HepG2 (cell line): ENCODE measurements around the gene FAM229B. TPM values are rescaled to one million over a fixed set of nuclear protein-coding genes. Genes with fewer than 3 reads are reported as not detected.

ENCODE experiments used
- ATAC-seq: fragments of 200-7000 bp; cut with Tn5 transposase; 3 replicates; pipeline ENCODE4 v1.9.1; 2020; ENCODE audit warnings: mild to moderate bottlenecking, moderate library complexity
- BruUV-seq: library from RNA; stranded (reverse); fragments of 400-500 nt; replicated peaks from 2 replicates; lab custom pipeline; 2021; lab: Mats Ljungman, UMichigan
- CTCF ChIA-PET: fragments of 300-600 bp; formaldehyde crosslinking; extraction: SDS; loops from one replicate; lab custom pipeline; 2021; ENCODE audit warnings: low total read pairs, inconsistent platforms, low intra/inter-chr PET ratio; lab: Yijun Ruan, JAX
- POLR2A ChIA-PET: fragments of 350-600 bp; sonication (Branson Sonifier 250); formaldehyde crosslinking; loops from one replicate; lab custom pipeline; 2020; ENCODE audit warnings: antibody characterized with exemption, inconsistent platforms; lab: Yijun Ruan, JAX
- DNase-seq: peaks from one replicate; pipeline ENCODE4 v3.0.0-alpha.2; 2015; ENCODE audit warnings: low spot score
- FAIRE-seq: peaks from 3 replicates; lab custom pipeline; 2011; peaks lifted over from hg19 to GRCh38; lab: Jason Lieb, UNC
- H2AFZ ChIP-seq: one replicate; pipeline ENCODE4 v1.6.1; 2011; ENCODE audit warnings: low read length, inconsistent platforms
- H3K27ac ChIP-seq: fragments of 300-600 bp; 3 replicates; pipeline ENCODE4 v1.8.0; 2011; ENCODE audit warnings: mixed run types, mild to moderate bottlenecking, mixed read lengths, low read length, inconsistent platforms; ENCODE audit not compliant: insufficient read depth; ENCODE audit errors: extremely low read length
- H3K27me3 ChIP-seq, 2 experiments: fragments of 200-600 bp in 1 of 2; 2 replicates in 1 of 2; 3 replicates in 1 of 2; pipeline versions ENCODE4 v1.6.0 to v1.8.0; 2011; ENCODE audit warnings: low read length in 2 of 2, mild to moderate bottlenecking in 2 of 2, moderate library complexity in 2 of 2, inconsistent platforms in 1 of 2; ENCODE audit not compliant: insufficient read depth in 2 of 2, control insufficient read depth in 1 of 2
- H3K36me3 ChIP-seq, 2 experiments: fragments of 200-600 bp in 1 of 2; replicated peaks in 1 of 2; 2 replicates in 1 of 2; 3 replicates in 1 of 2; pipeline versions ENCODE4 v1.5.1 to v1.8.0; 2011; ENCODE audit warnings: low read length in 2 of 2, inconsistent platforms in 1 of 2; ENCODE audit not compliant: insufficient read depth in 2 of 2, control insufficient read depth in 1 of 2
- H3K4me1 ChIP-seq: 2 replicates; pipeline ENCODE4 v1.5.1; 2012; ENCODE audit warnings: low read length, inconsistent platforms; ENCODE audit not compliant: insufficient read depth
- H3K4me2 ChIP-seq: 2 replicates; pipeline ENCODE4 v1.6.0; 2011; ENCODE audit warnings: low read depth, low read length, inconsistent platforms
- H3K4me3 ChIP-seq, 3 experiments: fragments of 200-600 bp in 1 of 3; sonication (generic), shearing (Covaris generic) in 1 of 3; replicated peaks in 1 of 3; 2 replicates each; pipeline ENCODE4 v1.5.1; 2011 to 2016; ENCODE audit warnings: low read length in 3 of 3, inconsistent platforms in 2 of 3, low read depth in 2 of 3, mild to moderate bottlenecking in 2 of 3, control low read depth in 1 of 3, mixed read lengths in 1 of 3; ENCODE audit not compliant: insufficient read depth in 1 of 3
- H3K79me2 ChIP-seq: one replicate; pipeline ENCODE4 v1.6.1; 2011; ENCODE audit warnings: low read length, inconsistent platforms; ENCODE audit not compliant: insufficient read depth
- H3K9ac ChIP-seq: 2 replicates; pipeline ENCODE4 v1.6.0; 2011; ENCODE audit warnings: mild to moderate bottlenecking, low read depth, low read length, inconsistent platforms; ENCODE audit not compliant: insufficient read depth
- H3K9me3 ChIP-seq: 2 replicates; pipeline ENCODE4 v1.5.1; 2012; ENCODE audit warnings: mild to moderate bottlenecking, low read length
- H4K20me1 ChIP-seq: 2 replicates; pipeline ENCODE4 v1.6.0; 2011; ENCODE audit warnings: inconsistent platforms, mild to moderate bottlenecking, low read length, moderate library complexity; ENCODE audit not compliant: insufficient read depth
- ATF4 ChIP-seq, 2 experiments: fragments of 450-650 bp in 1 of 2; sonication (generic) in 1 of 2; formaldehyde crosslinking; IDR thresholded peaks; 2 replicates each; pipeline versions ENCODE4 v1.5.0 to v1.8.0; 2020 to 2022; ENCODE audit warnings: mild to moderate bottlenecking in 1 of 2, missing genetic modification reagents in 1 of 2
- BRCA1 ChIP-seq: sonication (generic); formaldehyde crosslinking; IDR thresholded peaks from 2 replicates; pipeline ENCODE4 v1.4.0; 2020; ENCODE audit warnings: missing genetic modification reagents
- CBX2 ChIP-seq, 2 experiments: fragments of 200-600 bp in 1 of 2; sonication (generic); formaldehyde crosslinking in 1 of 2; IDR thresholded peaks; 2 replicates each; pipeline versions ENCODE4 v1.7.0 to v1.8.1; 2018 to 2022; ENCODE audit warnings: low read depth in 2 of 2, low read length in 1 of 2, mild to moderate bottlenecking in 1 of 2, missing genetic modification reagents in 1 of 2
- CC2D1A ChIP-seq: sonication (generic); formaldehyde crosslinking; IDR thresholded peaks from 2 replicates; pipeline ENCODE4 v1.8.1; 2023; ENCODE audit warnings: mild to moderate bottlenecking, missing genetic modification reagents
- CEBPB ChIP-seq: IDR thresholded peaks from 2 replicates; pipeline ENCODE4 v1.6.1; 2011; ENCODE audit warnings: low read depth, low read length, improper control_type of control experiment, borderline replicate concordance
- CEBPG ChIP-seq: IDR thresholded peaks from 2 replicates; pipeline ENCODE4 v1.6.1; 2016
- CHCHD3 ChIP-seq: sonication (generic); formaldehyde crosslinking; IDR thresholded peaks from 2 replicates; pipeline ENCODE4 v1.8.0; 2022; ENCODE audit warnings: mild to moderate bottlenecking, missing genetic modification reagents, moderate library complexity
- CREB3 ChIP-seq: sonication (generic); formaldehyde crosslinking; IDR thresholded peaks from 2 replicates; pipeline ENCODE4 v1.5.0; 2020; ENCODE audit warnings: missing genetic modification reagents
- ELF4 ChIP-seq: sonication (generic); formaldehyde crosslinking; IDR thresholded peaks from 2 replicates; pipeline ENCODE4 v1.5.0; 2020; ENCODE audit warnings: missing genetic modification reagents, mild to moderate bottlenecking, moderate library complexity, borderline replicate concordance
- GATAD2A ChIP-seq: IDR thresholded peaks from 2 replicates; pipeline ENCODE4 v1.6.1; 2016
- ISX ChIP-seq: sonication (generic); formaldehyde crosslinking; conservative IDR thresholded peaks from 2 replicates; pipeline ENCODE4 v1.5.0; 2020; ENCODE audit warnings: missing genetic modification reagents
- RFX3 ChIP-seq: IDR thresholded peaks from 2 replicates; pipeline ENCODE4 v1.6.1; 2016; ENCODE audit warnings: missing biosample characterization, missing genetic modification reagents
- SIN3A ChIP-seq: IDR thresholded peaks from 2 replicates; pipeline ENCODE4 v1.6.1; 2011; ENCODE audit warnings: low read depth, mild to moderate bottlenecking, control low read depth, low read length, borderline replicate concordance
- SNRNP70 ChIP-seq: fragments of 200-400 bp; formaldehyde crosslinking; IDR thresholded peaks from 2 replicates; pipeline ENCODE4 v1.6.1; 2017; ENCODE audit warnings: mild to moderate bottlenecking, low read depth, low read length, moderate library complexity
- SRSF1 ChIP-seq: fragments of 200-400 bp; formaldehyde crosslinking; optimal IDR thresholded peaks from 2 replicates; pipeline ENCODE3; 2017; ENCODE audit warnings: mild to moderate bottlenecking, low read depth, low read length, moderate library complexity
- STAG1 ChIP-seq: sonication (generic); formaldehyde crosslinking; IDR thresholded peaks from 2 replicates; pipeline ENCODE4 v1.4.0; 2020; ENCODE audit warnings: missing genetic modification reagents
- SUZ12 ChIP-seq: fragments of 150-350 bp; IDR thresholded peaks from 2 replicates; pipeline ENCODE4 v1.6.1; 2014; ENCODE audit warnings: low read depth, low read length
- ZNF790 ChIP-seq: sonication (generic); formaldehyde crosslinking; IDR thresholded peaks from 2 replicates; pipeline ENCODE4 v1.8.0; 2022; ENCODE audit warnings: missing genetic modification reagents, mild to moderate bottlenecking, borderline replicate concordance
- WGBS: methylation state at CpG from one replicate; pipeline ENCODE4 v1.1.6; 2017; ENCODE audit warnings: low lambda C conversion rate; 5-methylcytosine and 5-hydroxymethylcytosine counted together
- in situ Hi-C: cut with HindIII; loops from 2 replicates; pipeline ENCODE4 v1.10.0; 2017; ENCODE audit warnings: low pct_unique_long_range_greater_than_20kb; ENCODE audit not compliant: extremely low pct_ligation_motif_present
- intact Hi-C: fragments of 100-400 bp; cut with micrococcal nuclease; formaldehyde crosslinking; loops from one replicate; pipeline ENCODE4 v1.10.0; 2022; ENCODE audit not compliant: unreplicated experiment
- polyA plus RNA-seq, 8 experiments: library from polyadenylated mRNA; depleted of rRNA in 3 of 8; stranded (reverse) in 7 of 8; unstranded in 1 of 8; fragments of >200 nt; fragmentation: Illumina TruSeq in 4 of 8; extraction: Trizol in 4 of 8; gene quantifications; 2 replicates each; pipeline versions ENCODE4 v1.2.1 to v1.2.3, GENCODE V29; 2011 to 2016; ENCODE audit warnings: low read depth in 4 of 8, missing spikeins in 1 of 8, mixed read lengths in 1 of 8; ENCODE audit not compliant: insufficient read depth in 1 of 8
- total RNA-seq, 5 experiments: library from RNA; depleted of rRNA; stranded (reverse); fragments of >200 nt; fragmentation: Illumina TruSeq; extraction: Trizol; gene quantifications; 2 replicates each; pipeline ENCODE4 v1.2.3, GENCODE V29; 2016; ENCODE audit warnings: low read depth in 1 of 5
- TF ChIP-seq, protein P1 (sequence below): sonication (generic); formaldehyde crosslinking; IDR thresholded peaks from 2 replicates; pipeline ENCODE4 v1.5.0; 2020; ENCODE audit warnings: mild to moderate bottlenecking, missing genetic modification reagents, moderate library complexity

FAM229B gene
- total and polyA plus RNA-seq, 2 of the 13 experiments (the other 11 are each of a cell fraction or from before 2014, with no cell fraction given) = 11.3 to 19.5 TPM

DNA sequence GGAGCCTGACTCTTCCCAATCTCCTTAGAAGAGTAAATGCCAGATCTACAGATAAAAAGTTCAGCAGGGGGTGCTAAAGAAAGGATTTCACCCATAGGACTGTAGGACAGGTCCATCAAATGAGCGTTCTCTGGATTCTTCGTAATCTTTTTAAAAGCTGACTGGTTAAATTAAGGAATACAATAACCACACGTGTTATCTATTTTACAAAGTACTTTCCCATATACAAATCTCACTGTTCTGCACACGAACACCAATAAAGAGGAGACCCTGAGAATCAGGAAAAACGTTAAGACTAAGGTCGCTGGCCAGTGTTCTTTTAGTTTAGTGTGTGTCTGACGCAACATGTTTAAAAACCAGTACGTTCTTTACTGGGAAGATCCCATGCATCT lies 651 bp upstream of the FAM229B start:
- POLR2A ChIA-PET = interaction anchor here (1.1 to 1.4 kb wide), 2 partner anchors 11 to 58 kb away, joined by 3 to 8 read pairs; no protein-coding TSS in a partner anchor
- Histone ChIP-seq H3K36me3 (no peaks in the 10 kb centered on the region; a peak in 1 of 5 replicates), H3K27ac (peak overlapping the region; percentile 63)
- TF ChIP-seq GATAD2A (CRISPR knock-in tag) (0 out of 2 replicates have a peak, but pooled peaks have one; percentile 6), RFX3 (CRISPR knock-in tag) (0 out of 2 replicates have a peak, but pooled peaks have one; percentile 7), CC2D1A (CRISPR knock-in tag) (peak; percentile 71; the same call in 1 of the 2 replicates), ISX (CRISPR knock-in tag) (0 out of 2 replicates have a peak, but pooled peaks have one; percentile 55), CHCHD3 (CRISPR knock-in tag) (0 out of 2 replicates have a peak, but pooled peaks have one; percentile 32), ATF4 (CRISPR knock-in tag; IDR thresholded peaks at IDR 0.05) (peak in 1 of 2 experiments; percentile 92; a peak in 1 of 4 replicates), CEBPB (peak; percentile 28; the same call in 1 of the 2 replicates), SRSF1 (no peak), SNRNP70 (no peak), SIN3A (0 out of 2 replicates have a peak, but pooled peaks have one; percentile 8), ZNF790 (CRISPR knock-in tag) (no peak), CEBPG (CRISPR knock-in tag) (peak; percentile 82), BRCA1 (CRISPR knock-in tag) (0 out of 2 replicates have a peak, but pooled peaks have one; percentile 10), STAG1 (CRISPR knock-in tag) (peak; percentile 25), CBX2 (IDR thresholded peaks at IDR 0.05; ENCODE audit: low read depth, low read length) (no peak), CBX2 (CRISPR knock-in tag; IDR thresholded peaks at IDR 0.05; ENCODE audit: low read depth) (no peak), CREB3 (CRISPR knock-in tag) (0 out of 2 replicates have a peak, but pooled peaks have one; percentile 17), ELF4 (0 out of 2 replicates have a peak, but pooled peaks have one; percentile 9), SUZ12 (no peak)
- TF ChIP-seq, protein P1, sequence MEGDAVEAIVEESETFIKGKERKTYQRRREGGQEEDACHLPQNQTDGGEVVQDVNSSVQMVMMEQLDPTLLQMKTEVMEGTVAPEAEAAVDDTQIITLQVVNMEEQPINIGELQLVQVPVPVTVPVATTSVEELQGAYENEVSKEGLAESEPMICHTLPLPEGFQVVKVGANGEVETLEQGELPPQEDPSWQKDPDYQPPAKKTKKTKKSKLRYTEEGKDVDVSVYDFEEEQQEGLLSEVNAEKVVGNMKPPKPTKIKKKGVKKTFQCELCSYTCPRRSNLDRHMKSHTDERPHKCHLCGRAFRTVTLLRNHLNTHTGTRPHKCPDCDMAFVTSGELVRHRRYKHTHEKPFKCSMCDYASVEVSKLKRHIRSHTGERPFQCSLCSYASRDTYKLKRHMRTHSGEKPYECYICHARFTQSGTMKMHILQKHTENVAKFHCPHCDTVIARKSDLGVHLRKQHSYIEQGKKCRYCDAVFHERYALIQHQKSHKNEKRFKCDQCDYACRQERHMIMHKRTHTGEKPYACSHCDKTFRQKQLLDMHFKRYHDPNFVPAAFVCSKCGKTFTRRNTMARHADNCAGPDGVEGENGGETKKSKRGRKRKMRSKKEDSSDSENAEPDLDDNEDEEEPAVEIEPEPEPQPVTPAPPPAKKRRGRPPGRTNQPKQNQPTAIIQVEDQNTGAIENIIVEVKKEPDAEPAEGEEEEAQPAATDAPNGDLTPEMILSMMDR (CRISPR knock-in tag) = peak; percentile 50
- TF ChIP-seq, all 625 proteins: peak for 14
- TSS peak; percentile 60 for BruUV-seq
- FAIRE-seq = no peak
- DNase-seq = peak; percentile 52
- no peaks in the 10 kb centered on the region for H4K20me1 ChIP-seq
- in situ Hi-C loops = loop anchor here (5.0 kb wide), 1 partner anchor 76 kb away; no protein-coding TSS in a partner anchor
- H3K9me3 ChIP-seq = no peaks in the 10 kb centered on the region
- H3K4me1 ChIP-seq = peaks cover 10% of the 10 kb centered on the region
- peak overlapping the region; percentile 80 for H3K4me2 ChIP-seq
- peak overlapping the region; percentile 99 for H2AFZ ChIP-seq
- intact Hi-C loops = loop anchor here (1.0 to 5.0 kb wide), 2 partner anchors 61 to 77 kb away; no protein-coding TSS in a partner anchor
- no peaks in the 10 kb centered on the region; a peak in 1 of 5 replicates for H3K27me3 ChIP-seq
- H3K9ac ChIP-seq = peak overlapping the region; percentile 74
- ATAC-seq = peak; percentile 80
- H3K79me2 ChIP-seq = no peaks in the 10 kb centered on the region
- WGBS = under 1% methylated on average over 8 of the region's 8 CpGs
- CTCF ChIA-PET = interaction anchor here (1.2 kb wide), 1 partner anchor 76 kb away, joined by 3 read pairs; no protein-coding TSS in a partner anchor
- H3K4me3 ChIP-seq = peak overlapping the region; percentile 75 to 97 (median 89)
